Muscle layer of colon (tissue), 2 donors: Measurements from ENCODE around the gene CHEK2.
"Not testable (repeated sequence)": the region's sequence is repeated elsewhere in the genome, so short reads cannot be mapped to it uniquely, and the experiment has no call there.

Source experiments
- H3K27ac ChIP-seq: one replicate; pipeline ENCODE4 v1.7.0; 2013; ENCODE audit warnings: low read depth, mild to moderate bottlenecking, low read length, moderate library complexity
- H3K27me3 ChIP-seq, 2 donors: one replicate each; pipeline ENCODE4 v1.7.0; 2013; ENCODE audit warnings: low read length in 2 of 2, mild to moderate bottlenecking in 2 of 2; ENCODE audit not compliant: insufficient read depth in 2 of 2, control insufficient read depth in 1 of 2
- H3K36me3 ChIP-seq: one replicate; pipeline ENCODE4 v1.7.0; 2013; ENCODE audit warnings: mild to moderate bottlenecking, low read length; ENCODE audit not compliant: insufficient read depth
- H3K4me1 ChIP-seq: one replicate; pipeline ENCODE4 v1.7.0; 2013; ENCODE audit warnings: mild to moderate bottlenecking, low read length; ENCODE audit not compliant: insufficient read depth
- H3K4me3 ChIP-seq, 2 donors: one replicate each; pipeline ENCODE4 v1.7.0; 2013; ENCODE audit warnings: low read length in 2 of 2, low read depth in 1 of 2, mild to moderate bottlenecking in 1 of 2, moderate library complexity in 1 of 2
- H3K9ac ChIP-seq: one replicate; pipeline ENCODE4 v1.7.0; 2013; ENCODE audit warnings: low read length
- H3K9me3 ChIP-seq: one replicate; pipeline ENCODE4 v1.7.0; 2013; ENCODE audit warnings: mild to moderate bottlenecking, low read length
- donor health status: abdominal sarcoma.
- donor health status: Adenocarcinoma of cecum.

Gene CHEK2

DNA sequence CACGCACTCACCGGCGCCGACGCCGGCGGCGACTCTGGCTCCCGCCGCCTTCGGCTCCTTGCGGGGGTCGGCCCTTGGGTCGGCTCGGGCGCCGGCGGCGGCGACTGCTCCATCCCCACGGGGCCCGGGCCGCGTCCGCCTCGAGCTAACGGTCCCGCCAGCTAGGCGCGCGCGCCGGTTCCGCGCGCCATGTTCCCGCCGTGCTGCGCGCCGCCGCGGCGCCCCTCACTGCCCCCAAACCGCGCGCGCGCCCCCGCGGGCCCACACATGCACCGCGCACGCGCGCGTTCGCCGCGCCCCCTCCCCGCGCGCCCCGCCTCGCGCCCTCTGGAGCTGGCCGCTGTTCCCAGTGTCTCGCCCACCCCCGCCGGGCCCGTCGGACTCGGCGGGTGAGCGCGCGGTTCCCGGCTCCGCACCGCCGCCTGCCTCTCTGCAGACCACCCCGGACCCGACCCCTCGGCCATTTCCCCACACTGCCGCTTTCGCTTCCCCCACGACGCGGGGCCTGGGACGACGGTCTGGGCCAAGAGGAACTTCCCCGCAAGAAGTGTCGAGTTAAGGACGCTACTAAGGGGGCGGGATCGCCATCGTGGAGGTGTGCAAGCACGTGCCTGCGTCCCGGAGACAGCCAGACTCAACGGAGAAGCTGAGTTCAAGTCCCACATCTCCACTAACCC, 61.9 kb downstream of the CHEK2 start, which contains the start of gene TTC28:
TTC28 (minus strand) TSS at position 230 of the 677 bp plus-strand sequence; CDS start at position 113, 117 bp downstream.
- not testable (repeated sequence) for H3K27me3 ChIP-seq, H3K27ac ChIP-seq, H3K9me3 ChIP-seq, H3K36me3 ChIP-seq, H3K4me1 ChIP-seq
- Histone ChIP-seq H3K9ac (peak within 1 kb of the TSS; percentile 39), H3K4me3 (peak within 1 kb of the TSS; percentile 74 to 85)

GRCh38 chr22:28678778-28679610, 62.6 kb downstream of the CHEK2 start:
- not testable (repeated sequence) for H3K4me1 ChIP-seq, H3K27me3 ChIP-seq, H3K27ac ChIP-seq, H3K9me3 ChIP-seq, H3K36me3 ChIP-seq
- H3K4me3 ChIP-seq: peak overlapping the region; percentile 74 to 85
- H3K9ac ChIP-seq: peak overlapping the region; percentile 39

DNA sequence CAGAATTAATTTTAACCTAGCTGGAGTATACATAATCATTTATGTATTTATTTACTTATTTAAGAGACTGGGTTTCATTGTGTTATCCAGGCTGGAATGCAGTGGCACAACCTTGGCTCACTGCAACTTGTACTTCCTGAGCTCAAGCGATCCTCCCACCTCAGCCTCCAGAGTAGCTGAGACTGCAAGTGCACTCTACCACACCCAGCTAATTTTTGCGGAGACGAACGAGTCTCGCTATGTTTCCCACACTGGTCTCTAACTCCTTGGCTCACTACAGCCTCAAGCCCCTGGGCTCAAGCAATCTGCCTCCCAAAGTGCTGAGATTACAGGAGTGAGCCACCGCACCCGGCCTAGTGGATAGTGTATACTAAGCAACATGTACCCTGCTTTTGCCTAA, 63.5 kb downstream of the CHEK2 start:
- H3K4me1 ChIP-seq: not testable (repeated sequence)

GRCh38 chr22:28674121-28674563, 67.5 kb downstream of the CHEK2 start:
- no peaks in the 10 kb centered on the region for H3K4me1 ChIP-seq
- no peaks in the 10 kb centered on the region for H3K36me3 ChIP-seq
- no peak overlapping the region for H3K4me3 ChIP-seq
- no peaks in the 10 kb centered on the region for H3K27me3 ChIP-seq
- H3K27ac ChIP-seq: no peak overlapping the region
- H3K9ac ChIP-seq: no peak overlapping the region
- H3K9me3 ChIP-seq: no peaks in the 10 kb centered on the region

More for the DNA sequence above, 63.5 kb downstream of the CHEK2 start:
- H3K4me3 ChIP-seq: peak overlapping the region in 1 of 2 donors; percentile 85
- H3K9ac ChIP-seq, H3K36me3 ChIP-seq, H3K9me3 ChIP-seq, H3K27ac ChIP-seq, H3K27me3 ChIP-seq: not testable (repeated sequence)

- H3K27me3 ChIP-seq: no peaks in the 10 kb centered on the region
Measured at GRCh38 chr22:28670756-28671155, 70.9 kb downstream of the CHEK2 start.

DNA sequence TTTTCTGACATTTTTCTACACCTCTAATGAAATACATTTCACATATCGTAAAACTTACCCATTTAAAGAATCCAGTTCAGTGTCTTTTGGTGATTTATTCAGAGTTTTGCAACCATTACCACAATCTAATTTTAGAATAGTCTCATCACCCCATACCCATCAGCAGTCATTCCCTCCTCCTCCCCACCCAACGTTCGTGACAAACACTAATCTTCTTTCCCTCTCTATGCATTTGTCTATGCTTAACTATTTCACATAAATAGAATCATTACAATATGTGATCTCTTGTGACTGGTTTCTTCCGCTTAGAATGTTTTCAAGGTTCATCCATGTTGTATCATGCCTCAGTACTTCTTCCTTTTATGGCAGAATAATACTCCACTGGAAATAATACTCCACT, 71.5 kb downstream of the CHEK2 start:
- H3K9ac ChIP-seq: no peak overlapping the region
- H3K4me1 ChIP-seq: no peaks in the 10 kb centered on the region
- H3K4me3 ChIP-seq: no peak overlapping the region
- no peaks in the 10 kb centered on the region for H3K27me3 ChIP-seq
- no peak overlapping the region for H3K27ac ChIP-seq
- no peaks in the 10 kb centered on the region for H3K36me3 ChIP-seq
- no peaks in the 10 kb centered on the region for H3K9me3 ChIP-seq

More at GRCh38 chr22:28670756-28671155, 70.9 kb downstream of the CHEK2 start:
- H3K9me3 ChIP-seq: no peaks in the 10 kb centered on the region
- no peak overlapping the region for H3K9ac ChIP-seq
- H3K36me3 ChIP-seq: no peaks in the 10 kb centered on the region
- H3K27ac ChIP-seq: no peak overlapping the region
- no peak overlapping the region for H3K4me3 ChIP-seq
- no peaks in the 10 kb centered on the region for H3K4me1 ChIP-seq

- Histone ChIP-seq H3K9ac (no peak overlapping the region), H3K9me3 (no peaks in the 10 kb centered on the region), H3K27ac (no peak overlapping the region), H3K4me1 (no peaks in the 10 kb centered on the region), H3K27me3 (no peaks in the 10 kb centered on the region), H3K36me3 (no peaks in the 10 kb centered on the region), H3K4me3 (no peak overlapping the region)
Measured at GRCh38 chr22:28669387-28669786, 72.2 kb downstream of the CHEK2 start.

- not testable (repeated sequence) for H3K27ac ChIP-seq, H3K9ac ChIP-seq, H3K27me3 ChIP-seq, H3K36me3 ChIP-seq, H3K9me3 ChIP-seq, H3K4me3 ChIP-seq, H3K4me1 ChIP-seq
Measured at GRCh38 chr22:28663569-28663942, 78.1 kb downstream of the CHEK2 start.

DNA sequence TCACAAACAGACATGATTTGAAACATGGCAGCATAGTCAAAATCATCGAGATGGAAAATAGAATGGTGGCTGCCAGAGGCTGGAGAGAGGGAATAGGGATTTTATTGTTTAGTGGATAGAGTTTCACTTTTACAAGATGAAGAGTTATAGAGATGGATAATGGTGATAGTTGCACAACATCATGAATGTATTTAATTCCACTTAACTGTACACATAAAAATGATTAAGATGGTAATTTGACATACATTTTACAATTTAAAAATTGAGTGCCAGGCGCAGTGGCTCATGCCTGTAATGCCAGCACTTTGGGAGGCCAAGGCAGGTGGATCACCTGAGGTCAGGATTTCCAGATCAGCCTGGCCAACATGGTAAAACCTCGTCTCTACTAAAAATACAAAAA, 83.2 kb downstream of the CHEK2 start:
- Histone ChIP-seq H3K27me3 (no peaks in the 10 kb centered on the region), H3K9ac (no peak overlapping the region), H3K27ac (no peak overlapping the region), H3K4me3 (no peak overlapping the region), H3K9me3 (no peaks in the 10 kb centered on the region), H3K36me3 (no peaks in the 10 kb centered on the region), H3K4me1 (no peaks in the 10 kb centered on the region)

DNA sequence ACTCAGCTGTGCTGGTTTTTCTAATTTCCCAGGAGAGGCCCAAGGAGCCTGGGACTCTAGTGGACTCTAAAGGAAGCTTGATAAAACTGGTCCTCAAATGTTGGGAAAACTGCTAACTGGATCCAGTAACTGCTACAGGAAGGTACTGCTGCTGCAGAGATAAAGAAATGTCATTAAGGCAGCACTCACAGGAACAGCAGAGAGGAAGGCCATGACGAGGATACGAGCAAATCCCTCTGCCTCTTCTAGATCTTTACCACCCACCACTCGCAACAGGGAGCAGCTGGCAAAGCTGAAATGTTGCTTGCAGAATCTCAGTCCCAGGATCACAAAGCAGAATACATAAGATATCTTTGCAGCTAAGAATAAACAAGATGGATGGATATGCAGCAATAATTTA, 85.4 kb downstream of the CHEK2 start:
- Histone ChIP-seq H3K4me1 (no peaks in the 10 kb centered on the region), H3K9me3 (no peaks in the 10 kb centered on the region), H3K9ac (no peak overlapping the region), H3K27ac (no peak overlapping the region), H3K36me3 (no peaks in the 10 kb centered on the region), H3K27me3 (no peaks in the 10 kb centered on the region), H3K4me3 (no peak overlapping the region)

DNA sequence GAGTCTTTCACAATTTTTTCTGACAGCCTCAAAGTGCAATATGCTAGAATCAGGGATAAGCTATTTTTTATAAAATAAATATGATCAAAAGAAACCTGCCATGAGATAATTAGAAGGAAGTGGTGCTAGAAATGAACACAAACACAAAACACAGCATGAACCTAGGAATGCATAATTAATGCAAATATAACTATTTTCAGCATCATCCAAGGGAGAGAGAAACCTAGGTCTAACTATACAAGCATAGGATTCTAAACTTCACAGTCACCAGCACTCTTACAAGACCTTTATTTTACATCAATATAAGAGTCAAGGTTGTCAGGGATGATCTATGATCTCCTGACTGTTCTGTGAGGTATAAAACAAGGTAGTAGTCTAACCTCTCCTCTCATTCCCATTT, 91.2 kb downstream of the CHEK2 start:
- no peak overlapping the region for H3K9ac ChIP-seq
- no peaks in the 10 kb centered on the region for H3K4me1 ChIP-seq
- H3K27ac ChIP-seq: no peak overlapping the region
- H3K9me3 ChIP-seq: no peaks in the 10 kb centered on the region
- H3K27me3 ChIP-seq: no peaks in the 10 kb centered on the region
- H3K4me3 ChIP-seq: no peak overlapping the region
- H3K36me3 ChIP-seq: no peaks in the 10 kb centered on the region
